HG02852 (cell line): ENCODE results near the gene HDAC4.
"Not testable (repeated sequence)": the region's sequence is repeated elsewhere in the genome, so short reads cannot be mapped to it uniquely, and the experiment has no call there.

Experiments
- ATAC-seq: cut with Tn5 transposase; IDR thresholded peaks from one replicate; pipeline ENCODE4 v1.9.1; 2021; ENCODE audit warnings: mild to moderate bottlenecking, moderate library complexity; ENCODE audit not compliant: unreplicated experiment

HDAC4 gene

DNA sequence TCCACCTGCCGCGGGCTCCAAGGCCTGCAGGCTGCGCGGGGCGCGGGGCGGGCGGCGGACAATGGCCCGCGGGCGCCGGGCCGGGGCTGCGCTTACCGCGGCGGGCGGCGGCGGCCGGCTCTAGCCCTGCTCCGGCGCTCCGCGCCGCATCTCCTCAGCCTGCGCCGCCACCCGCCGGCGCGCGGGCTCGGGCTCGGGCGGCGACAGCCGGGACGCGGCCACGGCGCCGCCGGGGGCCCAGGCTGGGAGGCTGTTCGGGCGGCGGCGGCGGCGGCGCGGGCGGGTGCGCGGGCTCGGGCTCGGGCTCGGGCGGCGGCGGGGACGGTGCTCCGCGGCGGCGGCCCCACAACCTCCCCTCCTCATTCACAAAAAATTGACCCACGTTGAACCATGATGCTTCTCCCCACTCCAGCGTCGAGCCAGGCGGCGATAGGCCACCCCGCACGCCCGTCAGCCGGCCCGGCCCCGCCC, at the start of gene HDAC4:
Gene HDAC4, minus strand, starts transcription at position 425 of the 471 bp plus-strand sequence. CDS start 48,321 bp downstream, outside the sequence.
- ATAC-seq, result peak; percentile 8

DNA sequence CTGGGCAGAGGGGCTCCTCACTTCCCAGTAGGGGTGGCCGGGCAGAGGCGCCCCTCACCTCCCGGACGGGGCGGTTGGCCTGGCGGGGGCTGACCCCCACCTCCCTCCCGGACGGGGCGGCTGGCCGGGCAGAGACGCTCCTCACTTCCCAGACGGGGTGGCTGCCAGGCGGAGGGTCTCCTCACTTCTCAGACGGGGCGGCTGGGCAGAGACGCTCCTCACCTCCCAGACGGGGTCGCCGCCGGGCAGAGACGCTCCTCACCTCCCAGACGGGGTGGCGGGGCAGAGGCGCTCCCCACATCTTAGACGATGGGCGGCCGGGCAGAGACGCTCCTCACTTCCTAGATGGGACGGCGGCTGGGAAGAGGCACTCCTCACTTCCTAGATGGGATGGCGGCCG, 48.6 kb upstream of the HDAC4 start:
- ATAC-seq, result not testable (repeated sequence)

DNA sequence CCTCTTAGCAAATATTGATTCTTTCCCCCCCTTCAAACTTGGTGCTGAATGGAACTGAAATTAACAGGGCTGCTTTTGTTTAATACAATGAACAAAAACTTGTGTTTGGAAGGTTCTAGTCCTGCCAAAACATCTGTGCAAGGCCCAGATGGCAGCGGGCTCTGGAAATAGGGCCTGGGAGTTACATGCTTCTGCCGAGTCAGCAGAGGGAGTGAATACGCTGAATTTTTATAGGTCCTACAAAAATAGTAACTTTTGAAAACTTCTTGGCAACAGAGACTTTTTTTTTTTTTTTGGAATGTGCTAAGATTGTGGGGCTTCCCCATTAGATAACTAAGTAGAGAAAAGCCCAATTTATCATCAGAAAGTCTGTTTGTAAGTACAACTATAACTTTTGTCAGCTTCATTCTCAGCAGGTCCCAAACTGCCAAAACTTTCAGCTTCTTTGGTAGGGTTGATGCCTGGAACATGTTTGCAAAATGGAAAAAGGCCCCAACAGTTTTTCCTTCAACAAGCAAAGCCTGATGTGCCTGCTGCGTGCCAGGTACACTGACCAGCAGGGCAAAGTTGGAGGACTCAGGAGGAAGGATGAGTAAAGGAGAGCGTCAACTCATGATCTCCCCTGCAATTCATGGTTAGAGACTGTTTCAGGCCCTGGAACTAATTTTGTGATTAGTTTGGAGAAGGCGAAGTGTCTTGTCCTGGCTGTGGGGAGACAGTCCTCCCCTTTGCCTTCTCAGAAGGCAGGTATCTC, 45.1 kb upstream of the HDAC4 start:
- ATAC-seq, result no peak

- no peak for ATAC-seq
Observed at GRCh38 chr2:239444626-239445577, 44.1 kb upstream of the HDAC4 start.

GRCh38 chr2:239443666-239444567, 43.1 kb upstream of the HDAC4 start:
- ATAC-seq, result no peak

- ATAC-seq, result no peak
Observed at GRCh38 chr2:239443102-239443620, 42.3 kb upstream of the HDAC4 start.

- ATAC-seq, result no peak
Observed at GRCh38 chr2:239442192-239442591, 41.4 kb upstream of the HDAC4 start.

GRCh38 chr2:239441261-239442078, 40.6 kb upstream of the HDAC4 start:
- ATAC-seq, result no peak

DNA sequence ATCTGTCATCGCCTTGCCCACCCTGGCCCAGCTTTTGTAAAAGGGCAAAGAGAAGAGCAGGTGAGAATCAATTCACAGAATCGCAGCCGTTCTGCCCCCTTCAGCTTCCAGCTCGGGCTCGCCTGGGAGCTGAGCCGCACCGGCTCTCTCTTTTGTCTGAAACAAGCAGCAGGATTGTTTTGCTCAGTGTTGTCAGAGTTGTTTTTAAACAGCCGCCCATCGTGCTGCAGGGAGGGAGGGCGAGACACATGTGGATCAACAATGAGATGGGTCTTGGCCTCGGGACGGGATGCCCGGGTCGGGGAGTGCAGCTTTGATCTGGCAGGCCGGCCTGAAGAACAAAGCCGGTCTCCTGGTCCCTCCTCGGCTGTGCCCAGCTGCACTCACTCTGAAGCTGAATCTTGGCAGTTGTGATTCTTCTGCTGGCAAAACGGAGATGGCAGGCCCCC, 39.7 kb upstream of the HDAC4 start:
- ATAC-seq, result no peak

DNA sequence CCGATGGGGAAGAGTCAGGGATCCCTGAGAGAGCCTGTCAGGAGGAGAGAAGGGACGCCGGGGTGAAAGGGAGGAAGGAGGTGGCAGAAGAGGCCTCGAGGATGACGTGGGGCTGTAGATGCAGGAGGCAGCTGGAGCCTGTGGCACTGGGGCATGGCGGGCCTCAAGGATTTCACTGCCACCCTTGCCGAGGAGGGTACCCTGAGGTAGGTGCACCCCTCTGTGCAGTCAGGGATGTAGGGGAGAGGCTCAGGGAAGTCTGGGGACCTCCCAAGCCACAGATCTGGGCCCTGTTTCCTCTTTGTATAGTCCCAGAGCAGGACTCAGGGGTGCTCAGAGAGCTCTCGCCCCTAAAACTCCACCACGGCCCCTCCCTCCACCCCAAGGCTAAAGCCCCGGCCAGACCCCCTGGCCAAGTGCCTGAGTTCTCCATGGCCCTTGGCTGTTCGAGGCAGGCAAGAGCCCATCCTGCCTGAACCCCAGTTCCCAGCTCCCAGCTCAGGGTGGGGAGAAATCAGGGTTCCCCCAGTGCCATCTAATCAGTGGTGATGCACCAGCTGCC, 39.0 kb upstream of the HDAC4 start:
- no peak for ATAC-seq

- no peak for ATAC-seq
Observed at GRCh38 chr2:239438995-239439753, 38.4 kb upstream of the HDAC4 start.

DNA sequence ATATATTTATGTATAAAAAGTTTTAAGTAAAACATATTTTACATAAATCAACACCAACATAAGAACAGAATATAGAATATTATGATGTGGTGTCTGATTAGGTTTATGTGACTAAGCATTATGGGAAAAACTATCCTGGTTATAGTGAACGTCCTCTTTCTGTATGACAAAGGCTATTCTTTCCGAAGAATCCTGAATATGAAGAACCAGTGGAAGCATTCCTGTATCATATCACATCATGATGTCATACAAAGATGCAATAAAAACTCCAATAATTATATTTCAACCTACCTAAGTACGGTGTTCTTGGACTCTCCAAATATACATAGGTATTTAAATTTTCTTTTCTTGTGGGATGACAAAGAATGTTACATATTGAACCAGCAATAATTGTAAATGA, 37.5 kb upstream of the HDAC4 start:
- no peak for ATAC-seq

DNA sequence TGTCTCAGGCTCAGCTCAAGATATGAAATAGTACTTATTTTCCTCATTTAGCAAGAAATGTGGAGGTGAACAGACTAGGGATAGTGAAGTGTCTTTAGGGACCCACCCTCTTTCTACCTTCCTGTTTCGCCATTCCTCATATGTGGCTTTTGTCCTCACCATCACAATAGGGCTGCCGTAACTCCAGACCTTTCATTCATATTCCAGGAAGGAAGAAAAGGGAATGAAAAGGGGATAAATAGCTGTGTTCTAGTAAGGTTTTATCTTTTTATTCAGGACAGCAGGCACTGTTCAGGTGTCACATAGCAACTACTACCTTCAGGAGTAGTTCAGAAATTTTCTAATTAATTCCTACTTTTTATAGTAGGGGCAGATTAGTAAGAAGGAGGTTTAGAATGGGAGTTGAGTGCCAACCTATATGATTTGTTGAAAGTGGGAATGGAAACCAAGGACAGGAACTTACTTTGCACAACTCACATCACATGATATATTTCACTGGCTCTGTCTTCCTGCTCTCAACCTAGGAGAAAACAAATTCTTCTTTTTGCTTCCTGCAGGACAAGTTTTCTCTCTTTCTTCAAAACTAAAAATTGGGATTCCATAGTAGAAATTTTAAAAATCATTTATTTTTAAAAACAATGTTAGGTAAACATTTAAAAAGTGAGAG, 36.0 kb upstream of the HDAC4 start:
- no peak for ATAC-seq

- no peak for ATAC-seq
Observed at GRCh38 chr2:239436076-239436475, 35.3 kb upstream of the HDAC4 start.

GRCh38 chr2:239433777-239434403, 33.1 kb upstream of the HDAC4 start:
- ATAC-seq, result no peak

- ATAC-seq, result no peak
Observed at GRCh38 chr2:239432174-239432573, 31.4 kb upstream of the HDAC4 start.

DNA sequence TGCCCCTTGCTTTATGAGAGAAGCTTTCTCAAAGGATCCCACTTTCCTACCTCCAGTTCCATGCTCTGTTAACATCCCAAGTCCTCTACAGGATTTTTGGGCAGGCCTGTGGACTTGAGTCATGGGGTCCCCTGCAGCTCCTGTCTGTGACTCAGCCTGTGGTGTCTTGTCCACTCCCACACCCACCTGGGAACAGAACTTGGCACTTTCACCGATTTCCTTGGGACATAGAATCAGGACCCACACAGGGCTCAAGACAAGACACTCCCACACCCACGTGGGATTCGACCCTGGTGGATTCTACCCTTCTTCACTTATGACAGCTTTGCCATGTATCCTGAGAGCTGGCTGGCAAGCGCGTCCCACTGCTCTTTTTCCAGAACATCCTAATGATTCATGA, 30.7 kb upstream of the HDAC4 start:
- no peak for ATAC-seq
